Iris pigment epithelial cell (primary cell): ENCODE measurements around the gene TLCD4.
"Not testable (repeated sequence)": the region's sequence is repeated elsewhere in the genome, so short reads cannot be mapped to it uniquely, and the experiment has no call there.

ENCODE experiments used
- DNase-seq: peaks from one replicate; pipeline ENCODE4 v3.0.0-alpha.2; 2011; ENCODE audit warnings: low read depth

Gene TLCD4

GRCh38 chr1:95154096-95154495, 36.9 kb downstream of the TLCD4 start:
- no peak for DNase-seq

GRCh38 chr1:95165569-95165968, 48.4 kb downstream of the TLCD4 start:
- not testable (repeated sequence) for DNase-seq
